NK-92 (cell line): ENCODE data around the gene ELAVL4.

Source experiments
- DNase-seq: peaks from one replicate; lab custom pipeline; 2025; ENCODE audit not compliant: unreplicated experiment; lab: John Stamatoyannopoulos, UW

Gene ELAVL4

DNA sequence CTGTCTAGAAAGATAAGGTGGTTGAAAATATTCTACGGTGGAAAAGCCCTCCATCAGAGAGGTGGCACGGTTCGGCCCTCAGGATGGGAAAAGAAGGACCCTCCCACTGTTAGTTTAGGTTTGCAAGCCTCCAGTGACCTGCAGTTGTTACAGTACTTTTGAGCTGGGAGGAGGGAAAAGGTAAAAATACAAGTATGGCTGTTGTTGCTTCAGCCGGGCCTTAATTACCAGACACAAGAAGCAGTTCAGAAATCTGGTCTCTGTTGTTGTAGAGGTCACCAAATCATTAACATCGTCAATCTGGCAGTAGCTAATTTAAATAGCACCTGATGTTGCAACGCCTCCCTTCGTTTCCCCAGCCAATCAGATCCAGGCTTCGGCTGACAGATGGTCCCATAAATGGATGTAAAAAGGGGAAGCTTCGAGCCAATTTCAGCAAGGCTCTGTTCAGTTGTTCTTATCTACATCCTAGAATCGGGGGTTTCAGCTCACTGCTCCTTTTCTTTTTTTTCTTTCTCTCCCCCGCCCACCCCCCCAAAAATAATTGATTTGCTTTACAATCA lies at the start of gene ELAVL4:
ELAVL4 (plus strand) TSS at position 424 of the 563 bp plus-strand sequence. CDS start 270 bp downstream, outside the sequence.
- no peak for DNase-seq

DNA sequence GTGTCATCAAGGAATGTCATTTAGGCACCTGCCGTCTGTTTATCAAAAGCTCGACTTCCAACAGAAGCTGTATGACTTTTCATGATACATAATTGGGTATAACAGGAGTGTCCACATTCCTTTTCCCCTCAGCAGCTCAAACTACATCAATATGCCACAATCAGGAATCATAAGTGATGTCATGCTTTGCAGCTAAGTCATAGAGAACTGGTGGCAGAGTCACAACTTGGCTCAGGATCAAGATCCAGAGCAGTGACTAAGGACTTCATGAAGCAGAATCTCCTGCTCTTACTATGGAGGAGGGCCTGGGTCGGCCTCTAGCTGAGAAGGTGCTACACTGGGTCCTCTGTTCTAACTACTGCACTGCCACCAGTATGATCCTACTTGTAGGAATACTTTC lies 48.4 kb upstream of the ELAVL4 start:
- DNase-seq = no peak

DNA sequence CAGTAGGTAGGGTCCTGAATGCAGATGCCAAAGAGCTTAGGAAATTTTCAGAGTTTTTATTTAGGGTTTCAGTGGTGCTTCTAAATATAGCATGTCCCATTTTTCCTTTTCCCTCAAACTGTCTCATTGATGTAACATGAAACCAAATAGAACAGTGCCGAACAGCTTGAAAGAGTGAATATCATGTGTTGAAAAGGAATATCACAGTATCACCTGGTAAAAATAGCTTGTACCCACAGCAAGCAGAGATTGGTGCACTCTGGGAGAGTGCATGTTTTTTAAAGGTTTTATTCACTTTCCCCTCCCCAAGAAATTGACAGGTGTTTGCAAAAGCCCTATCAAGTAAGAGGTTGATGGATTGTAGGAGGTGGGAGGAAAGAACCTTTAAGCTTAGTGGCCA lies 41.9 kb upstream of the ELAVL4 start:
- no peak for DNase-seq

DNA sequence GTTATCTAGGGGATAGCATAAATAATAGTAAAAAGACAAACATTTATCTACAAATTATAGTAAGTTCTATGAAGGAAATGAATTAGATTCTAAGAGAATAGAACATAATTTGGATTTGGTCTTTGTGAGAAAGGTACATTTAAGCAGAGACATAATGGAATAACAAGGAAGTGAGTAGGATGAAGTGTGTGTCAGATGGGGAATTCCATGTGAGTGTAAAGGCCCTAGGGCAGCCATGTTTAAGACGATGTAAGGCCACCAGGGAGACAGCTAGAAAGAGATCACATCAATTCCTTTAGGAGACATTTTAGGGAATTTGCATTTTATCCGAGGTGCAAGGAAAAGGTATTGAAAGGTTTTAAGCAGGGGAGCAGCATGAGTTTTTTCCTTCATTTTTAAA lies 33.8 kb upstream of the ELAVL4 start:
- DNase-seq = no peak

DNA sequence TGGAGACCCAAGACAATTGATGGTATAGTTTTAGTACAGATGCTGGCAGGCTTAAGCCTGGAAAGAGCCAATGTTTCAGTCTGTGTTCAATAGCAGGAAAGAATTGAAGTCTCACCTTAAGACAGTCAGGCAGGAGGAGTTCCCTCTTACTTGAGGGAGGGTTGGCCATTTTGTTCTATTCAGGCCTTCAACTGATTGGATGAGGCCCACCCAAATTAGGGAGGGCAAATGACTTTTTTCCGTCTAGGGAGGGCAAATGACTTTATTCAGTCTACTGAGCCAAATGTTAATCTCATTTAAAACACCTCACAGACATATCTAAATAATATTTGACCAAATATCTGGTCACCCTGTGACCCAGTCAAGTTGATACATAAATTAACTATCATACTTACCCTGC lies 31.4 kb upstream of the ELAVL4 start:
- DNase-seq = no peak

DNA sequence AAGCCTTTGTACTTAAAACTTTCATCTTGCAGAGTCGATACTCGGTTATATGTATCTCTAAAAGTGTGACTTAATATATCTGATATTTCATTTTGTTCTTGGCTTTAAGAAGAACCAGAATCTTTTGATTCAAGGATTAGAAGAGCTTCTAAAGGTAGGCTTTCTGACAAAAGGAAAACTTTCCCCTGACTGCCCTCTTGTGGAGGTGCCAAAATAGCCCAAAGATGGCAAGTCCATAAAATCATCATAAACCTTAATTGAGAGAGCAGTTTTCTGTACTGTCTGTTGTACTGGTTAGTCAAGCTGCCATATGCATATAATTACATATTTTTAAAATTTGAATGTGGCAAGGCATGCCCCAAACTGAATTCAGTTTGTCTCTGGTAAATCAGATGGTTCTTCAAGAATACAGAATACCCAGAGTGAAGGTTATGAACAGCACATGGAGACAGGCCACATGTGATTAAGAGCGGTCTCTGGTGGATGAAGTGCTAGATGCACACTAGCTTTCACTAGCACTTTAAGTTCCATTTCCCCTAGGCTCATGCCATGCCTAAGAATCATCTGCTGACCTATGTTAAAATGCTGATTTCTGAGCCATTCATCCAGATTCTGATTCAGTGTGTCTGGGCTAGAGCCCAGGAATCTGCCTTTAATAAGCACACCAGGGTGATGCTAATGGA lies 27.7 kb upstream of the ELAVL4 start:
- no peak for DNase-seq

DNA sequence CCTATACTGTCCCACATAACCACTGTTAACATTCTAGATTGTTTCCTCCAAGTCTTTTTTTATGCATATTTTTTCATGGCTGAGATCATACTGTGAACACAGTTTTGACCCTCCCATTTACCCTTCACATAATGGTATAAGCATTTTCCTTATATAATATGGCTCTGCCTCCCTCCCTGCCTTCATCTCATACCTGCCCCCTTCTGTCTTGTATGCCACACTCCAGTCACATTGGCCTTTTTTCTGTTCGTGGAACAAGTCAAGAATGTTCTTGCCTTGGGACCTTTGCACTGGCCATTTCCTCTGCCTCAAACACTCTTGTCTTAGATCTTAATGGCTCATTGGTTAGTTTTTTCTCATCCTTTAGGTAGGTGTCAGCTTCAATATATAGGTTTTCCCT lies 24.3 kb upstream of the ELAVL4 start:
- no peak for DNase-seq

DNA sequence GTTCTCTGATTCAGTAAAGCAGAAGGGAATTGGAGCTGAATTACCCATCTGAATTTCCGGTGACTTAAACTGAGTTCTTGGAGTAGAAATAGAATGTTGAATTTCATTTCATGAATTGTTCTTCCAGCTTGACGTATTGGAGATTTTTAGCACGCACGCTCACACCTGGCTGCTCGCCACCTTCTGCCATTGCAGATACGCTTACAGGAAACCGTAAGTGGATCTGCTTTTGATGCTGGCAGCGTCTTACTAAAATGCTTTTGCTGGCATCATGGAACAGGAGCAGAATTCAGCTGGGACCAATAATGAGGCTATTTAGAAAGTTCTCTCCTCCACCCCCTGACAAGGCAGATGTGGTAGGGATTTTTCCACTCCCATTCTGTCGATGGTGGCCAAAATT lies 17.7 kb upstream of the ELAVL4 start:
- no peak for DNase-seq

DNA sequence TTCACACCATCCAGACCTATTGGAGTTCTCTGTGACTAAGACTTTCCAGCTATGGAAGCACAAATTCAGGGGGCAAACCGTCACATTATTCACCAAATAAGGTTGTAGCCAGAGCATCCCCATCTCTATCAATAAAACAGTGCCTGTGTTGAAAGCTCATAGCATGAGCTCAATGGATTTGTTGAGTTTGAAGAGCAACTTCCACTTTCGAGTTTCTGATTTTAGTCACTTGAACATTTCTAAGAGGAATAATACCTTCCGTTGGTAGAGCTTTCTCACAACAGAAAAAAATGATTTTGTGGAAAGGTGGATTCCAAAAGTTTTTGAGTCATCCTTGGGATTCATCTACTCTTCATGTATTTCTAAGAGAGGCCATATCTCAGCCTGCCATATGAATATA lies 13.0 kb upstream of the ELAVL4 start:
- DNase-seq = no peak

DNA sequence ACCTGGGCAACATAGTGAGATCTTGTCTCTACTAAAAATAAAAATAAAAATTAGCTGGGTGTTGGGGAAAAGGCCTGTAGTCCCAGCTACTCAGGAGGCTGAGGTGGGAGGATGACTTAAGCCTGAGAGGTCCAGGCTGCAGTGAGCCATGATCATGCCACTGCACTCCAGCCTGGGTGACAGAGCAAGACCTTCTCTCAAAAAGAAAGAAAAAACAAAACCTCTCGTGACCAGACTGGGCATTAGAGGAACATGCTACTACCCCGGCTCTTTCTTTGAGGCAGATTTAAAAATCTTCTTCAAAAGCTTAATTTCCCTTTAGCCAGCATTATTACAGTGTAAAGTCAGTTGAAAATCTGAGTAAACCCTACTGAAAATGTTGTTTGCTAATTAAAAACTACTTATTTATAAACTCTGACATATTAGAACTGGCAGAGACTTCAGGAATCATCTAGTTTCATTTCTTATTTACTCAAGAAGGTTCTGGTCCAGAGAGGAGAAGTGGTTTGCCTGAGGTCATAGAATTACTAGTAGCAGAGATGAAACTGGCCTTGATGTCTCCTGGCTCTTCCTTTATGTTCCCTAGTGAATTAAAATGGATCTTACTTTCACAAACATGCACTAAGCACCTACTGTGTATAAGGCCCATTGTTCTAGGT lies 11.6 kb upstream of the ELAVL4 start:
- DNase-seq = no peak

DNA sequence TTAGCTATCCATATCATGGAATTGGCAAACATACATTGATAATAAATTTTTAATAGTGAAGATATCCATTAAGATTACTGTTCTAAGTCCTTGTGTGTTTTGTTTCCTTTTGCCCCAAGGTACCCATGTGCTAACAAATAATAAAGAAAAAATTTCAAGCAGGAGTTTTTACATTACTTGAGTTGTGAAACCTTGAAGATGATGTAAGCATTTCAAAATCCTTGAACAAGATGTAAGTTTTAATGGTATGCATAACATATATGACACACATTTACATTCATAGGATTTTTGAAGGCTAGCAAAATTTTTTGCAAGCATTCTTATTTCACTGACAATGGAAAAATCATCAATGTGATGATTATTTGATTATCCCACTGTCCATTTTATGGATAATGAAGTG lies 10.9 kb upstream of the ELAVL4 start:
- no peak for DNase-seq

DNA sequence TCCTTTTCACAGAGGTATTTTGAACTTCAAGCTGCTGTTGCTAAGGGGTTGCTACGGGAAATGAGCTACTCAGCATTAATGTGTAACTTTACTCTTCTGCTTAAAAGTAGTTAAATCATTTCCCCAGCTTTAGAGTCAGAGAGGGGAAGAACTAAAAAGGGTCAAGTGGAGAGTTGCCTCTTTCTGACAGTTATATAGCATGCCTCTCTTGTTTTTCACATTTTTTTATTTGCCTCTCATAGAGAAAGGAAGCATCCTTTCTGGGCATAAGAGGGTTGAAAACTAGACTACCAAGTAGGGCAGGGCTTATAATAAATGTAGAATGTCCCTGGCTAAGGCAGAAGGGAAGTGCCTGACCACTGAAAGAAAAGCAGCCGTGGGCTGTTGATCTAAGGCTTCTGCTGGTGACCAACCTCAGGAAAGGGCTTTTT lies 10.1 kb upstream of the ELAVL4 start:
- DNase-seq = no peak

DNA sequence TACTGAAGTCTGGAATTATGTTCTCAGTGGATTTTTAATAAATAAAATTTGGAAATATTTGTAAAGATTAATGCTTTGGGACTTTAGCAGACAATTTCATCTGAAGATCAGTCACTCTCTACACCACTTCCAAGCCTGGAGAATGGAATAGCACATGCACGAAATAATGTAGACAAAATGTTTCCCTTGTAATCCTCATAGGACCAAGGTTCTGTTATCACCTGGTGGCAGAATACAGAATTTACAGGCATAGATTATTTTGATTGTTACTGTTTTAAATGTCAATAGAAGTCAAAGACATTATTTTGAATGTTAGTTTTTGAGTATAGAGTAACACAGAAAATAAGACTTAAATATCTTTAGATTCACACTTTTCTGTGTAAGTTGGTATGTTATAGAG lies 9.1 kb upstream of the ELAVL4 start:
- DNase-seq = no peak

DNA sequence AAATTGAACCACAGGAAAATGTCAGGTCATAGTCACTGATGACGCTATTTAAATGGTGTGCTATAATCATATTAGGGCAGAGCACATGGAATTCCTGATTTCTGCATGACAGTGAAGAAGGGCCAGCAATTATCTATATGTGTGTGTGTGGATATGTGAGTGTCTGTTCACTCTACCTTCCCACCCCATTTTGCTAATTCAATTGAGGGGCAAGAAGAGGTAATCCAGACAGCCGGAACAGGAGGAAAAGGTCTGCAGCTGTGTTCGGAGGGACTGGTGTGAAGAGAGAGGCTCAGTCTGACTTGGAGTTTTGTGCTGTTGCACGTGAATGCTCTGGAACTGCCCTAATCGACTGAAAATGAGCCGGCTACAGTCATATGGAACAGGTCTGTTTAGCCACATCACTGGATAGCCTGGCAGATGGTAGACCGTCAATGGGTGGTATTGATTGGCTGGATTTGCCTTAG lies 5.1 kb upstream of the ELAVL4 start:
- DNase-seq = no peak

DNA sequence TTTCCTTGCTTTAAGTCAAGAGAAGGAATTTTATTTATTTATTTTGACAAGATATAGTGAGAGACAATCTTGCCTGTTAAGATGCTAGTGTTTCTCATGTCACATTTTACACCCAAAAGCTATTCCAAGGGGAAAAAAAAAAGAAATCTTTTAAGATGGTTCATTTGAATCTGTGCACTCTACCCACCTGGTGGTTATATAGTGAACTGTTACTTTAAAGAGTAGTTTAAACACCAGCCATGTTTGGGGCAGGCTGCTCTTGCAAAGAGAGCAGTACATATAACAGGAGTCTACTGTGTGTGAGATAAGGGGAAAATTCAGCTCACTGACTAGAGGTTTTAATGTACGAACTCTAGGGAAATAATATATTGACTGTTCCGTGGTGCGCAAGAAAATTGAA lies 3.3 kb upstream of the ELAVL4 start:
- no peak for DNase-seq

DNA sequence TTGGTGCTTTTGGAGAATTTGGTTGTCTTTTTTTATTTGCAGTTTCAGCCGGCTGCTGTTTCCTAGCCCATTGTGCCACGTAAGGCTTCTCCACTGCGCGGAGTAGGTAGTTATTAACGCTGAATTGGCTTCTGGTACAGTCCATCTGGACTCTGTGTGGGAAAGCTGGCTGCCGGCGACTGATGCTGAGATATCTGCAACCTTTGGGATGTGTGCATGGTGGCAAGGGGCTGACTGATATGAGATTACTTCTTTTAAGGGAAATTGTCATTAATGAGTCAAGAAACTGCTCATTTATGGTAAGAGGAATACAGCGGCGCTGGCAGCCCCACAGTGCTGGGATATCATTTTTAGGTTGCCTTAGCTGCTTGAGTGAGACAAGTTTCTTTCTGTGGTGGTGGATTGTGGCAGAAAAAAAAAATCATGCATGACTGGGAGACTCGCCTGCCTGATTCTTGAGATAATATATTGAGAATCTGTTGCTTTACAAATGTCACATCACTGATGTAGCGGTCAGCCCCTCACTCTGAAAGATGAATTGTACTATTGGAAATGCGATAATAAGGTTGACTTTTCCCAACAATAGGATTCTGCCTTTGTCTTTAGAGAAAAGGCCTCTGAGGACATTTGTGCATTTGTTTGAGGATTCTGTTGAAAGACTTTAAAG lies 2.5 kb upstream of the ELAVL4 start:
- no peak for DNase-seq

DNA sequence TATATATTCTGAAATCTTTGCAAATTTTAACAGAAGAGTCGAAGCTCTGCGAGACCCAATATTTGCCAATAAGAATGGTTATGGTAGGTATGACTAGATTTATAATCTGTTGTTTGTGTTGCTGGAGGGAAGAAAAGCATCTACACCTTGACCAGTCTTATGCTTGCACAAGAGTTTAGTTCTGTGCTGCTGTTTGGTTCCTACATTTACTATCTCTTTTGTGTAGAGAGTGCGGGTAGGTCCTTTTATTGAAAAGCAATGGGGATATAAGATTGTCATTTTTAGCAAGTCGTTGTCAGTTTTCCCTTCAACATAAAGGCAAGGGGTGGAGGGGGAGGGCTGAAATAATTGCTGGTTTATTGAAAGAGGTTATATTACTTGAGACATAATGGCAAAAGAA lies 396 bp downstream of the ELAVL4 start:
- no peak for DNase-seq

DNA sequence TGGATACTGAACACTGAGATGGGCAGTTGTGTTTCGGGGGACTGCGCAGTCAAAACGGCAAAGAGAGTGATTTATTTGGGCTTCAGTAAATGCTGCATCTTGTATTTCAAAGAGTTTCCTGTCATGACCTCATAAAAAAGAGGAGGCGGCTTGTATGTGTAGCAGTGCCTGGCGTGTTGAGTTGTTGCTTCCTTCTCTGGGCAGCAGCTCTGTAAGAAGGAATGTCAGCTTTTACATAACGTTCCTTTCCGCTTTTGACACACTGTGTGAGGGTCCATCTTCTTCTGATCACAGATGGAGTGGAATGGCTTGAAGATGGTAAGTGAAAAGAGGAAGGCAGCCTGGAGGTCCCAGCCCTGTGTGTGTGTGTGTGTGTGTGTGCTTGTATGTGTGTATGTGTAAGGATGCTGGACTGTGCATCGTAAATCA lies 941 bp downstream of the ELAVL4 start:
- DNase-seq = no peak

DNA sequence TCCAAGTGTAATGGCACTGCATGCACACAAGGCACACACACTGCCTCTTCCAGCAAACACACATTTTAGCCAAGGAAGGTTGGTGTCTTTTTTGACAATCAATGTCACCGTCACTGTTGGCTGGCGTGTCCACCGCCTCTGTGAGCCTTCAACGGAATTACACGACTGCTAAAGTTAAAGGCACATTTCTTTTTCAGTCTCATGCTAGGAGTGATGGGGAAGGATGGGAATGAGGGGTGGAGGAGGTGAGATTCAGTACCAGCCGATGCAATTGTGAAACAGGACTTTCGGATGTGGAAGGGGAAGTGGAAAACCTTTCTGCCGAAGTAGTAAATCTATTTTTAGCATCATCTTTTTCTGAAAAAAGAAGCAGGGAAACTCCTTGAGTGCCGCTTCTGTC lies 1.4 kb downstream of the ELAVL4 start:
- DNase-seq = no peak

DNA sequence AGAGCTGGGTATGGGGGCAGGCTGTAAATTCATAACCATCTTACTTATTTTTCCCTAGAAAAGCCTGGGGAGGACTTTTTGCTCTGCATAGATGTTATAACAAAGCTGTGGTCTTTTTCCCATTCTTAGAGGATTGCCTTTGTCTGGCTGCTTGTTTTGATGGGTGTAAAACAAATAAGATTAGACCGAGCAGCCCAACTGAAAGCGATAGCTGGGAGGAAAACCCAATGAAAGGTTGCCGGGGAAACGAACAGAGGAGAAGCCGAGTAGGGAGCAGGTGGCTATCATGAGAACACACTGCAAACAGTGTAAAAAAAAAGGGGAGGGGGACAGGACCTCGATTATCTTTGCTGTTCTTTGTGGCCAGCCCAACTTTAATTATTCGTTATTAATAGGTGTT lies 1.9 kb downstream of the ELAVL4 start:
- no peak for DNase-seq

DNA sequence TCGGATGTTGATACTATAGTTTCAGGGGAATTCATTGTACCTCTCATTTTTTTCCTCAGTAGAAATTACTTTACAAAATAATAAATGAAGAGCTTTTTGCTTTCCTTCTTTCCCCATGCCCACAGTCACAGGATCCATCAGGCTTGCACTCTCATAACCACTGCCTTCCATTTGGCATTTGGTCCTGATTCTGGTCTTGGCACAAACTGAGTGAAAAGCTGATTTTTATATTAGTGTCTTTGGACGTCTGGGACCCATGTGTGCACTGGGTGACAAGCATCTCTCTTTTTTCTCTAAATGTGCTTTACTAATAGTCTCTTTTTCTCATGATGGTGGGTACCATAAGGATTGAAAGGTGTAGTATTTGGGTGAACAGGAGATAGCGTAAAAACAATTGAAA lies 2.8 kb downstream of the ELAVL4 start:
- DNase-seq = no peak

DNA sequence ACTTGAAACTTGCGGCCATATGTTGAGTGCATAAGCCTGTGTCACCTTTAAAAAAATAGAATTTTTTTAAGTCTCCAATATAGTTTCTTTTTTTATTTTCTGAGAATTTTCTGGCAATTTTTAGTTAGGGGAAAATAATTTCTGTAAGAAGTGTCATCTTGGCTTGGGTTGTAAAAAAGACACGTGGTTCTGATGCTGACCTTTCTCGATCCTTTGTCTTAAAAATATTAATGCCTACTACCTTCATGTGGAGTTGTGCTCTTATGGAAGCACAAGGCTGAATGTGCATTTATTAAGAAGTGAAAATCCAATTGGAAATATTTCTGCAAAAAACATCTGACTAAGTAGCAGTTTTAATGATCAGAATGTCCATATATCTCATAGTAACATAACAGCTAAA lies 3.5 kb downstream of the ELAVL4 start:
- DNase-seq = no peak
